ENCODE data around the gene GPR55. TPM values are rescaled to one million over a fixed set of nuclear protein-coding genes. Genes with fewer than 3 reads are reported as not detected.

Gene GPR55
- total and polyA plus RNA-seq, 2 of the 8 experiments (the other 6 are each of a cell fraction or from before 2014, with no cell fraction given): not detected

DNA sequence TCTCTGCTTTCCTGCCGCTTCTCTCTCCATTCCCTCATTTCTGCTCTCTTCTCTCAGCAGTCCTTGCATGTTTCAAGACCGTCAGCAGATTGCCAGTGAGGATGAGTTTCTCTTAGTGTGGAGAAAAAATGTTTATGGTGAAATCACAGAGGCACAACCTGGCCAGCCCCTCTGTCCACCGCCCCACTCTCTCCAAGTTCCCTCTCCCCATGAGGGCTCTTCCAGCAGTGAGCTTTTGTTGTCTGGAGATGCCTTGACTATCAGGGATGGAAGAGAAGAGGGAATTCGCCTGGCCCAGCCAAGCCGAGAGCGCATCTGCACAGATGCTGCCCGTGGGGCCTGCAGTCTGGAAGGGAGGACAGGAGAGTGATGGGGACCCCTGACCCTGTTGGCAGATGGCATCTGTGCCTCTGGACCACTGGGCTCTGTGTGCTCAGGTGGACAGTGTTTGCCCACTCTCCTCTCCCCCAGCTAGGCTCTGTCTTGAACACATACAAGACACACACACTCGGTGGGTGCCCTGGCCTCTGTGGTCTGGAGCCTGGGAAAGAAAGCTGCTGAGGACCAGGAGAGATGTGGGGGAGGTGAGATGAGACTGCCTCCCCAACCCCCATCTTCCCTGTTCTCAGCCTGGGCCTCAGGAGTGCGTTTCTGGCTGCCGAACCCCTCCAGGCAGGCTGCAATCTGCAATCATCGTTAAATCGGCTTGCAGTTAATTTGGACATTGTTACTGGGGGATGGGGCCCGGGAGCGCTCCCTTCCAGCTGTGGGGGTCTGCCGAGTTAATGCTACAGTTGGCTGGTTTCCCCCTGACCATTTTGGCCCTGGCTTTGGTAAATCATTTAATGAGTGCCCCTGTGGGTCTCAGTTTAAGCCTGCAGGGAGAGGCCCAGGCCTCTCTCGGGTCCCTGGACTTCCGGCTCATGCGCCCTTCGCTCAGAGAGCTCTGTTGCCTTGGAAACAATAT lies 55.8 kb downstream of the GPR55 start:
- Histone ChIP-seq H3K79me1 (ENCODE audit: low read depth, low read length) (peaks cover 33% of the 10 kb centered on the region), H3K4me1 (replicated peaks in 1 of 4; ENCODE audit: control insufficient read depth in 3 of 4, insufficient read depth in 4 of 4, low read length in 3 of 4) (peaks cover 17 to 59% (median 50%) of the 10 kb centered on the region in 4 experiments), H3K27me3 (replicated peaks in 1 of 4; ENCODE audit: control insufficient read depth in 3 of 4, extremely low read depth in 1 of 4, insufficient read depth in 3 of 4, low read length in 3 of 4) (no peaks in the 10 kb centered on the region), H4K8ac (ENCODE audit: extremely low read depth, insufficient read depth, low read length) (peak overlapping the region; percentile 81), H2BK120ac (replicated peaks; ENCODE audit: low read depth, low read length) (peak overlapping the region; percentile 94), H3K79me2 (ENCODE audit: control insufficient read depth in 1 of 2, insufficient read depth in 2 of 2, low read length in 2 of 2) (peaks cover 16 to 95% of the 10 kb centered on the region in 2 experiments), H4K20me1 (replicated peaks in 1 of 2; ENCODE audit: control insufficient read depth in 1 of 2, insufficient read depth in 2 of 2, low read length in 2 of 2) (peaks cover 2 to 21% of the 10 kb centered on the region in 2 experiments), H3K9ac (replicated peaks in 1 of 4; ENCODE audit: extremely low read depth in 1 of 4, low read depth in 3 of 4, low read length in 3 of 4) (peak overlapping the region in 3 of 4 experiments; percentile 32 to 53 (median 51); a peak in 5 of 7 replicates), H2BK15ac (ENCODE audit: low read length) (0 out of 2 replicates have a peak overlapping the region, but pooled peaks have one; percentile 90), H2AK5ac (ENCODE audit: low read depth, low read length) (peak overlapping the region; percentile 99), H3K18ac (ENCODE audit: extremely low read depth, low read length) (peak overlapping the region; percentile 97), H3K23ac (ENCODE audit: insufficient read length) (no peak overlapping the region), H3K4me3 (ENCODE audit: extremely low read depth in 1 of 4, insufficient read depth in 2 of 4, low read depth in 3 of 4, low read length in 4 of 4) (peak overlapping the region in 3 of 4 experiments; percentile 31 to 53 (median 32); a peak in 5 of 8 replicates), H4K91ac (replicated peaks; ENCODE audit: insufficient read length, low read length) (peak overlapping the region; percentile 98), H3K23me2 (ENCODE audit: low read depth, low read length) (peaks cover 19% of the 10 kb centered on the region), H3K56ac (replicated peaks; ENCODE audit: insufficient read length, low read depth, low read length) (peak overlapping the region; percentile 88), H3K4me2 (ENCODE audit: insufficient read depth in 1 of 2, low read depth in 2 of 2, low read length in 2 of 2) (peak overlapping the region; percentile 71 to 94), H3K27ac (ENCODE audit: low read depth, low read length) (peak overlapping the region; percentile 75), H3K14ac (ENCODE audit: insufficient read length) (peak overlapping the region; percentile 52), H3K36me3 (ENCODE audit: control insufficient read depth in 2 of 4, insufficient read depth in 4 of 4, low read length in 3 of 4) (peaks cover under 1 to 14% (median 5%) of the 10 kb centered on the region in 4 experiments; a peak in 4 of 8 replicates), H2BK12ac (ENCODE audit: low read depth, low read length) (peak overlapping the region; percentile 99), H2AFZ (ENCODE audit: low read length) (no peak overlapping the region), H4K5ac (ENCODE audit: insufficient read length, low read depth, low read length) (peak overlapping the region; percentile 98), H3K9me3 (ENCODE audit: insufficient read depth in 2 of 2, low read depth in 1 of 2, low read length in 1 of 2) (no peaks in the 10 kb centered on the region), H2BK5ac (ENCODE audit: low read depth, low read length) (peak overlapping the region; percentile 100), H3K4ac (replicated peaks; ENCODE audit: insufficient read length, low read depth, low read length) (peak overlapping the region; percentile 97), H2BK20ac (ENCODE audit: low read length) (peak overlapping the region; percentile 99)
- ChIA-PET CTCF (ENCODE audit: partially characterized antibody) (interaction anchor here (0.8 to 10.1 kb wide), 8 partner anchors 9 to 502 kb away, joined by 3 to 86 read pairs (median 6); no protein-coding TSS in a partner anchor), POLR2A (ENCODE audit: partially characterized antibody) (interaction anchor here (0.6 to 6.6 kb wide), 20 partner anchors 8 to 759 kb away, joined by 3 to 50 read pairs (median 6); partner anchors contain the start of gene NCL)
- peak; percentile 45 for FAIRE-seq
- DNase-seq (ENCODE audit: low read depth in 1 of 2, low spot score in 2 of 2): peak in 1 of 2 experiments; percentile 53
- WGBS, 2 experiments (ENCODE audit: extremely low coverage in 1 of 2, insufficient coverage in 1 of 2, insufficient read length in 1 of 2, insufficient replicate concordance in 2 of 2, low coverage in 1 of 2, low lambda C conversion rate in 2 of 2, missing lambda C conversion rate in 1 of 2): 51% methylated on average over 19 of the region's 19 CpGs; no CpG with 5 or more reads in 1 of the 2 experiments
- TF ChIP-seq CHD1 (IDR thresholded peaks at IDR 0.05; ENCODE audit: low read depth, low read length): no peak

All from H1 (cell line).